Endothelial cell of umbilical vein (primary cell): ENCODE measurements around the gene TTLL12. TPM values are rescaled to one million over a fixed set of nuclear protein-coding genes. Genes with fewer than 3 reads are reported as not detected.

Experiments
- BruUV-seq: library from RNA; stranded (reverse); fragments of 400-500 nt; replicated peaks from 2 replicates; lab custom pipeline; 2021; lab: Mats Ljungman, UMichigan
- CTCF ChIA-PET: fragments of 300-600, 350-600 bp; sonication (Branson Sonifier 250); formaldehyde crosslinking; loops from one replicate; lab custom pipeline; 2021; ENCODE audit warnings: antibody characterized with exemption, inconsistent platforms; lab: Charles Lee
- POLR2A ChIA-PET: fragments of 300-600, 350-600 bp; sonication (Branson Sonifier 250); formaldehyde crosslinking; loops from one replicate; lab custom pipeline; 2021; ENCODE audit warnings: antibody characterized with exemption, inconsistent platforms; lab: Charles Lee
- DNase-seq: peaks from one replicate; pipeline ENCODE4 v3.0.0-alpha.2; 2011; ENCODE audit warnings: low read depth, low spot score
- FAIRE-seq: peaks from 2 replicates; lab custom pipeline; 2011; peaks lifted over from hg19 to GRCh38; lab: Jason Lieb, UNC
- H2AFZ ChIP-seq: 2 replicates; pipeline ENCODE4 v1.6.0; 2012; ENCODE audit warnings: low read depth, low read length, control low read depth, inconsistent platforms
- H3K27ac ChIP-seq: 2 replicates; pipeline ENCODE4 v1.5.1; 2011; ENCODE audit warnings: low read depth, mild to moderate bottlenecking, control low read depth, low read length, moderate library complexity; ENCODE audit not compliant: insufficient read depth
- H3K27me3 ChIP-seq, 2 experiments: 2 replicates each; pipeline versions ENCODE4 v1.6.0 to v1.6.1; 2011; ENCODE audit warnings: low read length in 2 of 2, mixed read lengths in 1 of 2; ENCODE audit not compliant: control insufficient read depth in 2 of 2, insufficient read depth in 2 of 2
- H3K36me3 ChIP-seq, 2 experiments: 2 replicates in 1 of 2; 3 replicates in 1 of 2; pipeline ENCODE4 v1.5.1; 2011; ENCODE audit warnings: low read length in 2 of 2, mild to moderate bottlenecking in 1 of 2, moderate library complexity in 1 of 2; ENCODE audit not compliant: control insufficient read depth in 2 of 2, insufficient read depth in 2 of 2; ENCODE audit errors: extremely low read depth in 1 of 2
- H3K4me1 ChIP-seq: 3 replicates; pipeline ENCODE4 v1.5.1; 2011; ENCODE audit warnings: mild to moderate bottlenecking, low read length; ENCODE audit not compliant: control insufficient read depth, insufficient read depth; ENCODE audit errors: extremely low read depth
- H3K4me2 ChIP-seq: 2 replicates; pipeline ENCODE4 v1.6.1; 2011; ENCODE audit warnings: low read length, control low read depth, mixed read lengths; ENCODE audit not compliant: insufficient read depth
- H3K4me3 ChIP-seq, 3 experiments: fragments of 200-600 bp in 1 of 3; sonication (generic), shearing (Covaris generic) in 1 of 3; replicated peaks in 1 of 3; 2 replicates each; pipeline ENCODE4 v1.5.1; 2011 to 2016; ENCODE audit warnings: control low read depth in 3 of 3, low read length in 3 of 3, mild to moderate bottlenecking in 2 of 3, inconsistent platforms in 1 of 3, low read depth in 1 of 3, moderate library complexity in 1 of 3; ENCODE audit not compliant: insufficient read depth in 1 of 3
- H3K79me2 ChIP-seq: 2 replicates; pipeline ENCODE4 v1.6.0; 2012; ENCODE audit warnings: low read length, inconsistent platforms; ENCODE audit not compliant: control insufficient read depth, insufficient read depth
- H3K9ac ChIP-seq: replicated peaks from 2 replicates; pipeline ENCODE3; 2011; ENCODE audit warnings: low read length, control low read depth; ENCODE audit not compliant: insufficient read depth; ENCODE audit errors: extremely low read depth
- H3K9me1 ChIP-seq: replicated peaks from 3 replicates; pipeline ENCODE4 v1.6.0; 2011; ENCODE audit warnings: mild to moderate bottlenecking, low read length; ENCODE audit not compliant: control insufficient read depth, insufficient read depth; ENCODE audit errors: extremely low read depth
- H3K9me3 ChIP-seq: replicated peaks from 2 replicates; pipeline ENCODE4 v1.5.1; 2012; ENCODE audit warnings: low read length, inconsistent platforms; ENCODE audit not compliant: control insufficient read depth, insufficient read depth
- H4K20me1 ChIP-seq: replicated peaks from 2 replicates; pipeline ENCODE3; 2011; ENCODE audit warnings: mild to moderate bottlenecking, low read length; ENCODE audit not compliant: control insufficient read depth, insufficient read depth; ENCODE audit errors: extremely low read depth
- CTCF ChIP-seq, 2 donors: IDR thresholded peaks; 1 replicate in 1 of 2; 2 replicates in 1 of 2; pipeline ENCODE4 v1.5.1; 2011; ENCODE audit warnings: low read length in 2 of 2, mild to moderate bottlenecking in 2 of 2, moderate library complexity in 2 of 2, control low read depth in 1 of 2, inconsistent platforms in 1 of 2, low read depth in 1 of 2; ENCODE audit not compliant: insufficient read depth in 1 of 2; ENCODE audit errors: extremely low read depth in 1 of 2
- EZH2 ChIP-seq: IDR thresholded peaks from 2 replicates; pipeline ENCODE4 v1.6.1; 2012; ENCODE audit warnings: borderline replicate concordance, low read depth, mild to moderate bottlenecking, moderate library complexity, low read length, inconsistent platforms; ENCODE audit not compliant: severe bottlenecking
- FOS ChIP-seq: IDR thresholded peaks from 2 replicates; pipeline ENCODE4 v1.6.1; 2011; ENCODE audit warnings: mild to moderate bottlenecking, low read length, moderate library complexity, borderline replicate concordance; ENCODE audit not compliant: insufficient read depth
- GATA2 ChIP-seq: IDR thresholded peaks from 2 replicates; pipeline ENCODE4 v1.7.0; 2011; ENCODE audit warnings: low read depth, mild to moderate bottlenecking, moderate library complexity, mixed read lengths, low read length; ENCODE audit not compliant: insufficient read length, insufficient read depth
- JUN ChIP-seq: IDR thresholded peaks from 2 replicates; pipeline ENCODE4 v1.6.1; 2011; ENCODE audit warnings: borderline replicate concordance, low read depth; ENCODE audit not compliant: insufficient read length, insufficient read depth
- MAX ChIP-seq: IDR thresholded peaks from 2 replicates; pipeline ENCODE4 v1.6.1; 2011; ENCODE audit not compliant: insufficient read depth, insufficient read length
- MYC ChIP-seq: IDR thresholded peaks from one replicate; pipeline ENCODE4 v1.6.1; 2011; ENCODE audit warnings: mild to moderate bottlenecking, low read depth, low read length
- POLR2A ChIP-seq: IDR thresholded peaks from 2 replicates; pipeline ENCODE4 v1.6.1; 2012; ENCODE audit warnings: low read depth, mild to moderate bottlenecking, control low read depth, low read length
- POLR2AphosphoS5 ChIP-seq: IDR thresholded peaks from 2 replicates; pipeline ENCODE4 v1.6.1; 2012; ENCODE audit warnings: low read depth, mild to moderate bottlenecking, control low read depth, low read length, moderate library complexity; ENCODE audit not compliant: insufficient read depth
- dilution Hi-C: fragments of 300-500 bp; cut with MboI; formaldehyde crosslinking; loops from one replicate; pipeline ENCODE4 v1.15.0; 2019; ENCODE audit warnings: low sequenced_read_pairs; ENCODE audit not compliant: extremely low pct_ligation_motif_present
- intact Hi-C: fragments of 100-400 bp; cut with micrococcal nuclease; formaldehyde crosslinking; loops from one replicate; pipeline ENCODE4 v1.10.0; 2022
- polyA plus RNA-seq, 4 experiments: library from polyadenylated mRNA; depleted of rRNA in 3 of 4; stranded (reverse) in 3 of 4; unstranded in 1 of 4; fragments of >200 nt; gene quantifications; 2 replicates each; pipeline versions ENCODE4 v1.2.1 to v1.2.3, GENCODE V29; 2011 to 2012; ENCODE audit warnings: missing spikeins in 1 of 4
- total RNA-seq: library from RNA; stranded (reverse); gene quantifications from 2 replicates; pipeline ENCODE4 v1.2.3, GENCODE V29; 2021

The TTLL12 gene
- total and polyA plus RNA-seq, 2 donors (not counting 3 experiments of a cell fraction or from before 2014, with no cell fraction given), result 26.2 to 36.5 TPM

- FAIRE-seq (no peak), DNase-seq (no peak)
- Histone ChIP-seq H3K9ac (no peak overlapping the region), H3K36me3 (no peaks in the 10 kb centered on the region), H3K27ac (no peak overlapping the region), H3K9me3 (no peaks in the 10 kb centered on the region), H3K27me3 (no peaks in the 10 kb centered on the region), H2AFZ (no peak overlapping the region), H3K4me3 (no peak overlapping the region), H3K4me1 (no peaks in the 10 kb centered on the region), H3K79me2 (no peaks in the 10 kb centered on the region), H4K20me1 (no peaks in the 10 kb centered on the region), H3K9me1 (no peaks in the 10 kb centered on the region), H3K4me2 (no peak overlapping the region)
- CTCF ChIA-PET, result interaction anchor here (0.7 to 7.7 kb wide), 14 partner anchors 10 to 608 kb away, joined by 3 to 89 read pairs (median 4); partner anchors contain the start of genes BIK and TTLL12
- POLR2A ChIA-PET, result no interaction called here
- dilution Hi-C loops (no loop called here), intact Hi-C loops (loop anchor here (1.0 kb wide), 1 partner anchor 42 kb away; the partner anchor contains the start of gene TTLL12)
- TF ChIP-seq CTCF (IDR thresholded peaks at IDR 0.05; ENCODE audit: extremely low read depth in 1 of 2, insufficient read depth in 1 of 2, low read depth in 1 of 2, low read length in 2 of 2), result no peak
- TF ChIP-seq POLR2A, result no peak
- no peak for TF ChIP-seq JUN
- TF ChIP-seq FOS, result no peak
- TF ChIP-seq MAX, result no peak
- no peak for TF ChIP-seq EZH2
- no peak for TF ChIP-seq GATA2
- TF ChIP-seq MYC, result no peak
- no peak for TF ChIP-seq POLR2AphosphoS5
- no TSS peak for BruUV-seq
Observed at GRCh38 chr22:43228863-43229262, 41.9 kb upstream of the TTLL12 start.
